ENCODE measurements around the gene PLPP4. TPM values are rescaled to one million over a fixed set of nuclear protein-coding genes. Genes with fewer than 3 reads are reported as not detected.
"Not testable (repeated sequence)": the region's sequence is repeated elsewhere in the genome, so short reads cannot be mapped to it uniquely, and the experiment has no call there.

PLPP4 gene
- total RNA-seq, 6 experiments from 2014 or later: 12.2 to 31.1 (median 16.9) TPM

GRCh38 chr10:120503689-120504088 lies 46.7 kb downstream of the PLPP4 start:
- H3K27ac Mint-ChIP-seq: peak overlapping the region; percentile 2; the same call in 1 of the 2 replicates
- no peaks in the 10 kb centered on the region for H3K9me3 Mint-ChIP-seq
- TF ChIP-seq CTCF (IDR thresholded peaks at IDR 0.05): no peak
- H3K27me3 Mint-ChIP-seq (ENCODE audit: insufficient read depth): peaks cover 3% of the 10 kb centered on the region; the same call in 1 of the 2 replicates
- peaks cover 57% of the 10 kb centered on the region for H3K4me1 Mint-ChIP-seq (ENCODE audit: low read depth)
- peak; percentile 23 for DNase-seq
- H3K4me3 Mint-ChIP-seq: no peak overlapping the region
- H3K36me3 Mint-ChIP-seq (ENCODE audit: low read depth): peaks cover 41% of the 10 kb centered on the region

- H3K4me1 Mint-ChIP-seq (ENCODE audit: low read depth): peaks cover 62% of the 10 kb centered on the region
- H3K9me3 Mint-ChIP-seq; H3K27me3 Mint-ChIP-seq (ENCODE audit: insufficient read depth); DNase-seq; H3K4me3 Mint-ChIP-seq: not testable (repeated sequence)
- peak overlapping the region; percentile 17; the same call in 1 of the 2 replicates for H3K27ac Mint-ChIP-seq
- H3K36me3 Mint-ChIP-seq (ENCODE audit: low read depth): peaks cover 41% of the 10 kb centered on the region
These were observed 47.2 kb downstream of the PLPP4 start for GRCh38 chr10:120504227-120504626.

- H3K4me3 Mint-ChIP-seq: no peak overlapping the region; the same call in 1 of the 2 replicates
- TF ChIP-seq CTCF (IDR thresholded peaks at IDR 0.05): no peak
- DNase-seq: no peak
- no peaks in the 10 kb centered on the region for H3K9me3 Mint-ChIP-seq
- H3K27me3 Mint-ChIP-seq (ENCODE audit: insufficient read depth): peaks cover 3% of the 10 kb centered on the region; the same call in 1 of the 2 replicates
- H3K36me3 Mint-ChIP-seq (ENCODE audit: low read depth): peaks cover 41% of the 10 kb centered on the region
- H3K4me1 Mint-ChIP-seq (ENCODE audit: low read depth): peaks cover 68% of the 10 kb centered on the region
- peak overlapping the region; percentile 17; the same call in 1 of the 2 replicates for H3K27ac Mint-ChIP-seq
These were observed 48.0 kb downstream of the PLPP4 start for GRCh38 chr10:120505056-120505455.

- no peaks in the 10 kb centered on the region for H3K9me3 Mint-ChIP-seq
- peaks cover 41% of the 10 kb centered on the region for H3K36me3 Mint-ChIP-seq (ENCODE audit: low read depth)
- peaks cover 76% of the 10 kb centered on the region for H3K4me1 Mint-ChIP-seq (ENCODE audit: low read depth)
- H3K27me3 Mint-ChIP-seq (ENCODE audit: insufficient read depth): peaks cover 3% of the 10 kb centered on the region; the same call in 1 of the 2 replicates
- no peak for TF ChIP-seq CTCF (IDR thresholded peaks at IDR 0.05)
- H3K4me3 Mint-ChIP-seq: no peak overlapping the region
- peak overlapping the region; percentile 63 for H3K27ac Mint-ChIP-seq
- peak; percentile 39 for DNase-seq
These were observed 48.8 kb downstream of the PLPP4 start for GRCh38 chr10:120505866-120506265.

- no peaks in the 10 kb centered on the region for H3K9me3 Mint-ChIP-seq
- no peak for TF ChIP-seq CTCF (IDR thresholded peaks at IDR 0.05)
- DNase-seq: peak; percentile 56
- no peak overlapping the region for H3K4me3 Mint-ChIP-seq
- peaks cover 41% of the 10 kb centered on the region for H3K36me3 Mint-ChIP-seq (ENCODE audit: low read depth)
- H3K27ac Mint-ChIP-seq: peak overlapping the region; percentile 63
- H3K27me3 Mint-ChIP-seq (ENCODE audit: insufficient read depth): peaks cover 3% of the 10 kb centered on the region; the same call in 1 of the 2 replicates
- H3K4me1 Mint-ChIP-seq (ENCODE audit: low read depth): peaks cover 84% of the 10 kb centered on the region
These were observed 49.6 kb downstream of the PLPP4 start for GRCh38 chr10:120506674-120507073.

GRCh38 chr10:120507175-120507574 lies 50.1 kb downstream of the PLPP4 start:
- no peak for TF ChIP-seq CTCF (IDR thresholded peaks at IDR 0.05)
- no peak for DNase-seq
- peaks cover 84% of the 10 kb centered on the region for H3K4me1 Mint-ChIP-seq (ENCODE audit: low read depth)
- H3K36me3 Mint-ChIP-seq (ENCODE audit: low read depth): peaks cover 41% of the 10 kb centered on the region
- no peaks in the 10 kb centered on the region for H3K9me3 Mint-ChIP-seq
- peak overlapping the region; percentile 63; the same call in 1 of the 2 replicates for H3K27ac Mint-ChIP-seq
- no peak overlapping the region for H3K4me3 Mint-ChIP-seq
- peaks cover 3% of the 10 kb centered on the region; the same call in 1 of the 2 replicates for H3K27me3 Mint-ChIP-seq (ENCODE audit: insufficient read depth)

All from HFFc6 (cell line).